Measurements from ENCODE around the gene AHCYL2. TPM values are rescaled to one million over a fixed set of nuclear protein-coding genes. Genes with fewer than 3 reads are reported as not detected.

The AHCYL2 gene
- total RNA-seq, 1 donor: 8.6 TPM

- no peak for TF ChIP-seq CTCF (IDR thresholded peaks at IDR 0.05; ENCODE audit: insufficient read depth, low read depth, low read length)
- no peak for DNase-seq (ENCODE audit: low read depth)
- no peak overlapping the region for H3K4me3 ChIP-seq (ENCODE audit: low read depth, low read length)
Observed at GRCh38 chr7:129461809-129462208, 237.0 kb downstream of the AHCYL2 start.

GRCh38 chr7:129462420-129462819, 237.6 kb downstream of the AHCYL2 start:
- no peak for DNase-seq (ENCODE audit: low read depth)
- no peak for TF ChIP-seq CTCF (IDR thresholded peaks at IDR 0.05; ENCODE audit: insufficient read depth, low read depth, low read length)
- H3K4me3 ChIP-seq (ENCODE audit: low read depth, low read length): no peak overlapping the region

GRCh38 chr7:129464194-129464593, 239.4 kb downstream of the AHCYL2 start:
- TF ChIP-seq CTCF (IDR thresholded peaks at IDR 0.05; ENCODE audit: insufficient read depth, low read depth, low read length): no peak
- no peak overlapping the region for H3K4me3 ChIP-seq (ENCODE audit: low read depth, low read length)
- no peak for DNase-seq (ENCODE audit: low read depth)

- H3K4me3 ChIP-seq (ENCODE audit: low read depth, low read length): no peak overlapping the region
- DNase-seq (ENCODE audit: low read depth): no peak
- TF ChIP-seq CTCF (IDR thresholded peaks at IDR 0.05; ENCODE audit: insufficient read depth, low read depth, low read length): no peak
Observed at GRCh38 chr7:129465080-129465479, 240.2 kb downstream of the AHCYL2 start.

- no peak for TF ChIP-seq CTCF (IDR thresholded peaks at IDR 0.05; ENCODE audit: insufficient read depth, low read depth, low read length)
- no peak for DNase-seq (ENCODE audit: low read depth)
Observed at GRCh38 chr7:129466796-129467195, 242.0 kb downstream of the AHCYL2 start.

GRCh38 chr7:129468087-129468486, 243.3 kb downstream of the AHCYL2 start:
- H3K4me3 ChIP-seq (ENCODE audit: low read depth, low read length): no peak overlapping the region
- DNase-seq (ENCODE audit: low read depth): peak; percentile 60
- TF ChIP-seq CTCF (IDR thresholded peaks at IDR 0.05; ENCODE audit: insufficient read depth, low read depth, low read length): no peak

More at GRCh38 chr7:129466796-129467195, 242.0 kb downstream of the AHCYL2 start:
- H3K4me3 ChIP-seq (ENCODE audit: low read depth, low read length): no peak overlapping the region

- no peak for DNase-seq (ENCODE audit: low read depth)
- H3K4me3 ChIP-seq (ENCODE audit: low read depth, low read length): no peak overlapping the region
- TF ChIP-seq CTCF (IDR thresholded peaks at IDR 0.05; ENCODE audit: insufficient read depth, low read depth, low read length): no peak
Observed at GRCh38 chr7:129468547-129468946, 243.7 kb downstream of the AHCYL2 start.
